HepG2 (cell line): ENCODE data around the gene PDGFA. TPM values are rescaled to one million over a fixed set of nuclear protein-coding genes. Genes with fewer than 3 reads are reported as not detected.
A peak's percentile ranks its signal among the peaks of the same experiment; 100 is the strongest.

Experiments
- ADNP ChIP-seq: sonication (generic); formaldehyde crosslinking; IDR thresholded peaks from 2 replicates; pipeline ENCODE4 v1.4.0; 2020; ENCODE audit warnings: missing genetic modification reagents
- AGO2 ChIP-seq: fragments of 200-400 bp; formaldehyde crosslinking; optimal IDR thresholded peaks from 2 replicates; pipeline ENCODE3; 2017; ENCODE audit warnings: mild to moderate bottlenecking, low read depth, low read length, moderate library complexity
- AHR ChIP-seq: IDR thresholded peaks from 2 replicates; pipeline ENCODE4 v1.6.1; 2018; ENCODE audit warnings: missing genetic modification reagents, missing compliant biosample characterization
- ARID2 ChIP-seq: sonication (generic); formaldehyde crosslinking; IDR thresholded peaks from 2 replicates; pipeline ENCODE4 v1.8.1; 2022; ENCODE audit warnings: mild to moderate bottlenecking, missing genetic modification reagents, borderline replicate concordance
- BHLHE40 ChIP-seq: IDR thresholded peaks from 2 replicates; pipeline ENCODE4 v1.6.1; 2011; ENCODE audit warnings: low read length, improper control_type of control experiment
- CSRNP2 ChIP-seq: sonication (generic); formaldehyde crosslinking; conservative IDR thresholded peaks from 2 replicates; pipeline ENCODE4 v1.8.0; 2022; ENCODE audit warnings: low read depth, missing genetic modification reagents
- DPF2 ChIP-seq: sonication (generic); formaldehyde crosslinking; IDR thresholded peaks from 2 replicates; pipeline ENCODE4 v1.4.0; 2020; ENCODE audit warnings: mild to moderate bottlenecking, low read depth, missing genetic modification reagents, borderline replicate concordance
- ERF ChIP-seq: IDR thresholded peaks from 2 replicates; pipeline ENCODE4 v1.6.1; 2018; ENCODE audit warnings: missing biosample characterization, missing genetic modification reagents
- GMEB1 ChIP-seq: sonication (generic); formaldehyde crosslinking; IDR thresholded peaks from 2 replicates; pipeline ENCODE4 v1.5.1; 2020; ENCODE audit warnings: missing genetic modification reagents, mild to moderate bottlenecking, borderline replicate concordance
- HNRNPH1 ChIP-seq: fragments of 200-400 bp; formaldehyde crosslinking; optimal IDR thresholded peaks from 2 replicates; pipeline ENCODE3; 2017; ENCODE audit warnings: mild to moderate bottlenecking, low read depth, low read length
- HOMEZ ChIP-seq: IDR thresholded peaks from 2 replicates; pipeline ENCODE4 v1.6.1; 2016; ENCODE audit warnings: low read depth
- JUN ChIP-seq: sonication (generic); formaldehyde crosslinking; IDR thresholded peaks from 2 replicates; pipeline ENCODE4 v1.4.0; 2020; ENCODE audit warnings: mild to moderate bottlenecking, missing genetic modification reagents
- NFIC ChIP-seq: IDR thresholded peaks from 2 replicates; pipeline ENCODE4 v1.6.1; 2012; ENCODE audit warnings: mild to moderate bottlenecking, low read length, inconsistent platforms
- NFYB ChIP-seq: sonication (generic); formaldehyde crosslinking; IDR thresholded peaks from 2 replicates; pipeline ENCODE4 v1.4.0; 2020; ENCODE audit warnings: missing genetic modification reagents
- NKX3-1 ChIP-seq: sonication (generic); formaldehyde crosslinking; IDR thresholded peaks from 2 replicates; pipeline ENCODE4 v1.5.0; 2020; ENCODE audit warnings: missing genetic modification reagents
- SNAPC2 ChIP-seq: sonication (generic); formaldehyde crosslinking; IDR thresholded peaks from 2 replicates; pipeline ENCODE4 v1.8.1; 2022; ENCODE audit warnings: mild to moderate bottlenecking, missing genetic modification reagents
- TFDP1 ChIP-seq: IDR thresholded peaks from 2 replicates; pipeline ENCODE4 v1.6.1; 2016; ENCODE audit warnings: missing compliant biosample characterization, missing genetic modification reagents, borderline replicate concordance
- ZFP82 ChIP-seq: sonication (generic); formaldehyde crosslinking; IDR thresholded peaks from 2 replicates; pipeline ENCODE4 v1.5.1; 2020; ENCODE audit warnings: mild to moderate bottlenecking, missing genetic modification reagents, borderline replicate concordance
- ZNF230 ChIP-seq: sonication (generic); formaldehyde crosslinking; IDR thresholded peaks from 2 replicates; pipeline ENCODE4 v1.4.0; 2020; ENCODE audit warnings: mild to moderate bottlenecking, missing genetic modification reagents
- ZNF383 ChIP-seq: sonication (generic); formaldehyde crosslinking; IDR thresholded peaks from 2 replicates; pipeline ENCODE4 v1.4.0; 2020; ENCODE audit warnings: missing genetic modification reagents, mild to moderate bottlenecking, borderline replicate concordance
- ZNF552 ChIP-seq: sonication (generic); formaldehyde crosslinking; IDR thresholded peaks from 2 replicates; pipeline ENCODE4 v1.9.0; 2022; ENCODE audit warnings: missing genetic modification reagents, mild to moderate bottlenecking, borderline replicate concordance
- ZNF672 ChIP-seq: sonication (generic); formaldehyde crosslinking; IDR thresholded peaks from 2 replicates; pipeline ENCODE4 v1.8.1; 2022; ENCODE audit warnings: missing genetic modification reagents
- ZNF704 ChIP-seq: sonication (generic); formaldehyde crosslinking; IDR thresholded peaks from 2 replicates; pipeline ENCODE4 v1.8.1; 2023; ENCODE audit warnings: mild to moderate bottlenecking, inconsistent platforms, moderate library complexity, missing genetic modification reagents, borderline replicate concordance
- ZNF713 ChIP-seq: sonication (generic); formaldehyde crosslinking; IDR thresholded peaks from 2 replicates; pipeline ENCODE4 v1.4.0; 2020; ENCODE audit warnings: mild to moderate bottlenecking, missing genetic modification reagents
- ZSCAN25 ChIP-seq: sonication (generic); formaldehyde crosslinking; IDR thresholded peaks from 2 replicates; pipeline ENCODE4 v1.8.0; 2022; ENCODE audit warnings: mild to moderate bottlenecking, missing genetic modification reagents
- polyA plus RNA-seq, 8 experiments: library from polyadenylated mRNA; depleted of rRNA in 3 of 8; stranded (reverse) in 7 of 8; unstranded in 1 of 8; fragments of >200 nt; fragmentation: Illumina TruSeq in 4 of 8; extraction: Trizol in 4 of 8; gene quantifications; 2 replicates each; pipeline versions ENCODE4 v1.2.1 to v1.2.3, GENCODE V29; 2011 to 2016; ENCODE audit warnings: low read depth in 4 of 8, missing spikeins in 1 of 8, mixed read lengths in 1 of 8; ENCODE audit not compliant: insufficient read depth in 1 of 8
- total RNA-seq, 5 experiments: library from RNA; depleted of rRNA; stranded (reverse); fragments of >200 nt; fragmentation: Illumina TruSeq; extraction: Trizol; gene quantifications; 2 replicates each; pipeline ENCODE4 v1.2.3, GENCODE V29; 2016; ENCODE audit warnings: low read depth in 1 of 5

PDGFA gene
- total and polyA plus RNA-seq, 2 of the 13 experiments (the other 11 are each of a cell fraction or from before 2014, with no cell fraction given), result 1.5 to 3.4 TPM

- TF ChIP-seq ZNF230, result no peak
- TF ChIP-seq ZFP82 (CRISPR knock-in tag), result no peak
- no peak for TF ChIP-seq ZNF704 (CRISPR knock-in tag)
- no peak for TF ChIP-seq ERF (CRISPR knock-in tag)
- no peak for TF ChIP-seq ZNF383
- TF ChIP-seq AHR (CRISPR knock-in tag), result no peak
- no peak for TF ChIP-seq BHLHE40
- no peak for TF ChIP-seq NFIC
- no peak for TF ChIP-seq ZNF552
- no peak for TF ChIP-seq ZSCAN25 (CRISPR knock-in tag)
- TF ChIP-seq ZNF713, result no peak
- TF ChIP-seq CSRNP2, result no peak
- no peak for TF ChIP-seq JUN (CRISPR knock-in tag)
- TF ChIP-seq ZNF672 (CRISPR knock-in tag), result no peak
- TF ChIP-seq NKX3-1 (CRISPR knock-in tag), result no peak
- TF ChIP-seq SNAPC2 (CRISPR knock-in tag), result no peak
- no peak for TF ChIP-seq AGO2
- no peak for TF ChIP-seq ADNP (CRISPR knock-in tag)
- no peak for TF ChIP-seq DPF2
- TF ChIP-seq GMEB1 (CRISPR knock-in tag), result no peak
- no peak for TF ChIP-seq NFYB
- TF ChIP-seq HOMEZ (CRISPR knock-in tag), result no peak
- TF ChIP-seq TFDP1 (CRISPR knock-in tag), result peak; percentile 30; the same call in 1 of the 2 replicates
- no peak for TF ChIP-seq HNRNPH1
- TF ChIP-seq ARID2, result no peak
These were observed 58.0 kb downstream of the PDGFA start (continued) for GRCh38 chr7:461453-462172.
